SK-N-SH treated with all-trans-retinoic acid at 6 μM for 48 hours (cell line): ENCODE measurements around the gene PTER.

Experiments
- ATAC-seq: fragments of 200-7000 bp; cut with Tn5 transposase; 3 replicates; pipeline ENCODE4 v1.9.1; 2020; ENCODE audit warnings: mild to moderate bottlenecking, moderate library complexity
- ARNTL ChIP-seq: fragments of 450-650 bp; formaldehyde crosslinking; IDR thresholded peaks from 2 replicates; pipeline ENCODE4 v1.5.0; 2020; ENCODE audit warnings: low read depth, mild to moderate bottlenecking, moderate library complexity, borderline replicate concordance
- BACH2 ChIP-seq: fragments of 250-450 bp; sonication (Bioruptor Pico); IDR thresholded peaks from 2 replicates; pipeline ENCODE4 v1.9.0; 2021; ENCODE audit warnings: mild to moderate bottlenecking, borderline replicate concordance
- CREB5 ChIP-seq: fragments of 250-450 bp; sonication (Bioruptor Pico); IDR thresholded peaks from 2 replicates; pipeline ENCODE4 v1.5.1; 2020; ENCODE audit warnings: low read depth, mild to moderate bottlenecking, moderate library complexity
- CSDC2 ChIP-seq: fragments of 250-450 bp; sonication (Bioruptor Pico); IDR thresholded peaks from 2 replicates; pipeline ENCODE4 v1.5.0; 2020; ENCODE audit warnings: mild to moderate bottlenecking, moderate library complexity
- ESRRG ChIP-seq: fragments of 250-450 bp; sonication (Bioruptor Pico); IDR thresholded peaks from 2 replicates; pipeline ENCODE4 v1.6.1; 2021; ENCODE audit warnings: mild to moderate bottlenecking
- GLIS3 ChIP-seq: fragments of 250-450 bp; sonication (Bioruptor Pico); IDR thresholded peaks from 2 replicates; pipeline ENCODE4 v1.5.0; 2020; ENCODE audit warnings: mild to moderate bottlenecking, moderate library complexity
- ISL1 ChIP-seq: fragments of 250-450 bp; sonication (Bioruptor Pico); IDR thresholded peaks from 2 replicates; pipeline ENCODE4 v2.1.2; 2022; ENCODE audit warnings: mild to moderate bottlenecking, moderate library complexity
- OSR1 ChIP-seq: fragments of 250-450 bp; sonication (Bioruptor Pico); IDR thresholded peaks from 2 replicates; pipeline ENCODE4 v1.8.0; 2022; ENCODE audit warnings: moderate library complexity, mild to moderate bottlenecking, inconsistent platforms
- PATZ1 ChIP-seq: fragments of 250-450 bp; sonication (Bioruptor Pico); IDR thresholded peaks from 2 replicates; pipeline ENCODE4 v1.8.0; 2020; ENCODE audit warnings: mild to moderate bottlenecking, moderate library complexity, borderline replicate concordance
- POU6F1 ChIP-seq: fragments of 250-450 bp; sonication (Bioruptor Pico); IDR thresholded peaks from 2 replicates; pipeline ENCODE4 v1.8.0; 2021; ENCODE audit warnings: low read depth, mild to moderate bottlenecking, moderate library complexity, borderline replicate concordance
- PPARA ChIP-seq: fragments of 250-450 bp; sonication (Bioruptor Pico); IDR thresholded peaks from 2 replicates; pipeline ENCODE4 v1.5.0; 2020; ENCODE audit warnings: mild to moderate bottlenecking, borderline replicate concordance
- RARB ChIP-seq: fragments of 250-450 bp; sonication (Bioruptor Pico); IDR thresholded peaks from 2 replicates; pipeline ENCODE4 v1.8.0; 2021; ENCODE audit warnings: mild to moderate bottlenecking, moderate library complexity
- SNAI2 ChIP-seq: fragments of 250-450 bp; sonication (Bioruptor Pico); IDR thresholded peaks from 2 replicates; pipeline ENCODE4 v1.5.0; 2020; ENCODE audit warnings: mild to moderate bottlenecking, moderate library complexity
- TCF4 ChIP-seq: fragments of 250-450 bp; sonication (Bioruptor Pico); IDR thresholded peaks from 2 replicates; pipeline ENCODE4 v1.8.0; 2021; ENCODE audit warnings: mild to moderate bottlenecking, moderate library complexity, borderline replicate concordance
- TOX ChIP-seq: fragments of 250-450 bp; sonication (Bioruptor Pico); IDR thresholded peaks from 2 replicates; pipeline ENCODE4 v1.8.0; 2021; ENCODE audit warnings: mild to moderate bottlenecking, moderate library complexity, borderline replicate concordance
- ZFP3 ChIP-seq: fragments of 250-450 bp; sonication (Bioruptor Pico); IDR thresholded peaks from 2 replicates; pipeline ENCODE4 v1.5.0; 2020; ENCODE audit warnings: mild to moderate bottlenecking, moderate library complexity
- ZFP30 ChIP-seq: fragments of 450-650 bp; formaldehyde crosslinking; IDR thresholded peaks from 2 replicates; pipeline ENCODE4 v1.5.0; 2022; ENCODE audit warnings: mild to moderate bottlenecking, moderate library complexity
- ZNF565 ChIP-seq: fragments of 450-650 bp; formaldehyde crosslinking; conservative IDR thresholded peaks from 2 replicates; pipeline ENCODE4 v1.5.0; 2020; ENCODE audit warnings: low read depth, mild to moderate bottlenecking, moderate library complexity
- ZNF70 ChIP-seq: fragments of 450-650 bp; formaldehyde crosslinking; IDR thresholded peaks from 2 replicates; pipeline ENCODE4 v1.5.0; 2020; ENCODE audit warnings: mild to moderate bottlenecking, moderate library complexity
- ZNF8 ChIP-seq: fragments of 450-650 bp; formaldehyde crosslinking; IDR thresholded peaks from 2 replicates; pipeline ENCODE4 v1.5.0; 2020; ENCODE audit warnings: mild to moderate bottlenecking, moderate library complexity
- TF ChIP-seq, protein P1 (sequence below): fragments of 250-450 bp; sonication (Bioruptor Pico); IDR thresholded peaks from 2 replicates; pipeline ENCODE4 v1.5.1; 2021; ENCODE audit warnings: mild to moderate bottlenecking, moderate library complexity
- TF ChIP-seq, protein P2 (sequence below): fragments of 250-450 bp; sonication (Bioruptor Pico); IDR thresholded peaks from 2 replicates; pipeline ENCODE4 v1.5.0; 2020; ENCODE audit warnings: mild to moderate bottlenecking, moderate library complexity

The PTER gene

GRCh38 chr10:16436758-16437539 lies at the start of gene PTER:
Gene PTER (plus strand): TSS chr10:16437010. CDS start chr10:16484385, 47,375 bp downstream.
- no peak for ATAC-seq
- TF ChIP-seq ZFP30 (CRISPR knock-in tag) (no peak), RARB (CRISPR knock-in tag) (no peak), ZNF70 (CRISPR knock-in tag) (no peak), ESRRG (CRISPR knock-in tag) (no peak), TCF4 (no peak), PPARA (no peak), OSR1 (no peak)

- TF ChIP-seq PATZ1 = no peak
- no peak for TF ChIP-seq CSDC2 (CRISPR knock-in tag)
- no peak for TF ChIP-seq ARNTL (CRISPR knock-in tag)
- TF ChIP-seq, protein P1, sequence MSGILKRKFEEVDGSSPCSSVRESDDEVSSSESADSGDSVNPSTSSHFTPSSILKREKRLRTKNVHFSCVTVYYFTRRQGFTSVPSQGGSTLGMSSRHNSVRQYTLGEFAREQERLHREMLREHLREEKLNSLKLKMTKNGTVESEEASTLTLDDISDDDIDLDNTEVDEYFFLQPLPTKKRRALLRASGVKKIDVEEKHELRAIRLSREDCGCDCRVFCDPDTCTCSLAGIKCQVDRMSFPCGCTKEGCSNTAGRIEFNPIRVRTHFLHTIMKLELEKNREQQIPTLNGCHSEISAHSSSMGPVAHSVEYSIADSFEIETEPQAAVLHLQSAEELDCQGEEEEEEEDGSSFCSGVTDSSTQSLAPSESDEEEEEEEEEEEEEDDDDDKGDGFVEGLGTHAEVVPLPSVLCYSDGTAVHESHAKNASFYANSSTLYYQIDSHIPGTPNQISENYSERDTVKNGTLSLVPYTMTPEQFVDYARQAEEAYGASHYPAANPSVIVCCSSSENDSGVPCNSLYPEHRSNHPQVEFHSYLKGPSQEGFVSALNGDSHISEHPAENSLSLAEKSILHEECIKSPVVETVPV (CRISPR knock-in tag) = no peak
- TF ChIP-seq OSR1 = no peak
- TF ChIP-seq RARB (CRISPR knock-in tag) = no peak
- TF ChIP-seq BACH2 = no peak
- TF ChIP-seq PPARA = no peak
- no peak for TF ChIP-seq TCF4
- no peak for TF ChIP-seq SNAI2 (CRISPR knock-in tag)
- TF ChIP-seq TOX (CRISPR knock-in tag) = no peak
- TF ChIP-seq ISL1 = no peak
- TF ChIP-seq ZFP30 (CRISPR knock-in tag) = no peak
- no peak for TF ChIP-seq ZNF565 (CRISPR knock-in tag)
- TF ChIP-seq CREB5 (CRISPR knock-in tag) = no peak
- TF ChIP-seq POU6F1 = no peak
- TF ChIP-seq ZNF8 = no peak
- ATAC-seq = no peak
Measured at GRCh38 chr10:16392531-16393069, 44.2 kb upstream of the PTER start.

GRCh38 chr10:16393271-16393858 lies 43.4 kb upstream of the PTER start:
- ATAC-seq = no peak
- no peak for TF ChIP-seq ZNF8
- no peak for TF ChIP-seq ZFP3
- TF ChIP-seq POU6F1 = no peak
- no peak for TF ChIP-seq SNAI2 (CRISPR knock-in tag)
- no peak for TF ChIP-seq TCF4
- no peak for TF ChIP-seq GLIS3 (CRISPR knock-in tag)
- TF ChIP-seq, protein P2, sequence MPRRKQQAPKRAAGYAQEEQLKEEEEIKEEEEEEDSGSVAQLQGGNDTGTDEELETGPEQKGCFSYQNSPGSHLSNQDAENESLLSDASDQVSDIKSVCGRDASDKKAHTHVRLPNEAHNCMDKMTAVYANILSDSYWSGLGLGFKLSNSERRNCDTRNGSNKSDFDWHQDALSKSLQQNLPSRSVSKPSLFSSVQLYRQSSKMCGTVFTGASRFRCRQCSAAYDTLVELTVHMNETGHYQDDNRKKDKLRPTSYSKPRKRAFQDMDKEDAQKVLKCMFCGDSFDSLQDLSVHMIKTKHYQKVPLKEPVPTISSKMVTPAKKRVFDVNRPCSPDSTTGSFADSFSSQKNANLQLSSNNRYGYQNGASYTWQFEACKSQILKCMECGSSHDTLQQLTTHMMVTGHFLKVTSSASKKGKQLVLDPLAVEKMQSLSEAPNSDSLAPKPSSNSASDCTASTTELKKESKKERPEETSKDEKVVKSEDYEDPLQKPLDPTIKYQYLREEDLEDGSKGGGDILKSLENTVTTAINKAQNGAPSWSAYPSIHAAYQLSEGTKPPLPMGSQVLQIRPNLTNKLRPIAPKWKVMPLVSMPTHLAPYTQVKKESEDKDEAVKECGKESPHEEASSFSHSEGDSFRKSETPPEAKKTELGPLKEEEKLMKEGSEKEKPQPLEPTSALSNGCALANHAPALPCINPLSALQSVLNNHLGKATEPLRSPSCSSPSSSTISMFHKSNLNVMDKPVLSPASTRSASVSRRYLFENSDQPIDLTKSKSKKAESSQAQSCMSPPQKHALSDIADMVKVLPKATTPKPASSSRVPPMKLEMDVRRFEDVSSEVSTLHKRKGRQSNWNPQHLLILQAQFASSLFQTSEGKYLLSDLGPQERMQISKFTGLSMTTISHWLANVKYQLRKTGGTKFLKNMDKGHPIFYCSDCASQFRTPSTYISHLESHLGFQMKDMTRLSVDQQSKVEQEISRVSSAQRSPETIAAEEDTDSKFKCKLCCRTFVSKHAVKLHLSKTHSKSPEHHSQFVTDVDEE (CRISPR knock-in tag) = no peak
- TF ChIP-seq TOX (CRISPR knock-in tag) = no peak
- TF ChIP-seq ARNTL (CRISPR knock-in tag) = no peak
- no peak for TF ChIP-seq PPARA
- TF ChIP-seq OSR1 = no peak
- TF ChIP-seq CSDC2 (CRISPR knock-in tag) = no peak
- no peak for TF ChIP-seq CREB5 (CRISPR knock-in tag)
- no peak for TF ChIP-seq ESRRG (CRISPR knock-in tag)
